Measurements from ENCODE around the gene NOL4L. TPM values are rescaled to one million over a fixed set of nuclear protein-coding genes. Genes with fewer than 3 reads are reported as not detected.

NOL4L gene
- total and polyA plus RNA-seq, 10 donors: 3.4 to 45.4 (median 28.6) TPM

DNA sequence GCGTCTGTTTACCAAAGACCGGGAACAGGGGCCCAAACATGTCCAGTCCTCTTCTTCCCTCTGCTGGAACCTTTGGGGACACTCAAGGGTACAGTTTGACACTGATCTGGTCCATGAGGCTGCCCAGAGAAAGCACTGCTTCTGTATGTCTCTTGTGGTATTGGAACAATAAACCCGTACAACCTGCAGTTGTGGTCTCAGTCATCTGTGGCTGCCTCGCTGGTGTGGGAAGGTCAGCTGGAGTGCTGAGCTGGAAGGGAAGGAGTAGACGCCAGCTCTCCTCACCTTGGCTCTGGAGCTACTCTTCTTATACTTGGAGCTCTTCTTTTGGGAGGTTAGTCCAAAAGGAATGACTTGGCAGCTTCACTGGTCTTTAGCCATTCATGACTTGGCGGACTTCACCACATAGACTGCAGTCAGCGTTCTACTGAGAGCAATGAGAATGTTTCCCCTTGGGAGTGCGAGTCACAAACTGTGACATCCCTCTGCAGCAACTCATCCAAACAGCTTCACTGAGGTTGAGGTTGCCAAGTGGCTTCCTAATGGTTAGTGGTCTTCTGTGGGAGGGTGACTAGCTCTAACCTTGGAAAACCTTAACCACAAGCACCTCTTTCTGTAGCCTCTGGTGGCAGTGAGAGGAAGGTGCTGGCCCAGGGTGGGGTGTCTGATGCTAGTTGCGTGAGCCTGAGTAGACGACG lies 145.9 kb downstream of the NOL4L start:
- H3K36me3 ChIP-seq: peaks cover 5 to 96% (median 57%) of the 10 kb centered on the region in 6 donors

DNA sequence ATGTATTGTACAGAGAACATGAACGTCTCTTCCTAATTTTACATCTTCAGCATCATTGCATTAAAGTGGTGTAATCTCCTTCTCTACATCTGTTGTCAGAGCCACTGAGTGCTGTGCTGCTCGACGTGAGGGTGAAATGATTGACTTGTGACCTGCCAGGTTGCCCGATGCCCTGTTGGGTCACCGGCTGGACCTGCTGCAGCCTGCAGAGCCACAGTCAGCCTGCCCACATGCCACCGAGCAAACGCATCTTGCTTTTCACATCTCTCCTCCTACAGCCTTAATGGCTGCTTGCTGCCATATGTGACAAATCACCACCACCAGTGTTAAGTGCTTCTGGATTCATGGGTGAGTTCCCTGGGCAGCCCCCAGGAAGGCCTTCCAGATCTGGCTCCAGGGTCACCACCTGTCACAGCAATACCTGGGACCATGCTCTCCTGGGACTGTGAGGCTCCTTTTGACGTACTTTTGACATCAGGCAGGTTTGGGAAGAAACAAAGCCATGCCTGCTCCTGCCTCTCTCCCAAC lies 146.7 kb downstream of the NOL4L start:
- Histone ChIP-seq H3K9me3 (no peaks in the 10 kb centered on the region), H3K36me3 (peaks cover 8 to 96% (median 66%) of the 10 kb centered on the region in 6 donors), H3K27ac (no peak overlapping the region), H3K4me1 (peaks cover 0 to 20% (median 7%) of the 10 kb centered on the region in 6 donors), H3K4me3 (no peak overlapping the region), H3K27me3 (replicated peaks in 1 of 7) (no peaks in the 10 kb centered on the region)
- no peak for DNase-seq
- WGBS, 5 donors: 86 to 94% (median 88%) methylated on average over 8 of the region's 8 CpGs
- intact Hi-C loops (cut with DNase I; ENCODE audit: low total_unique reads): loop anchor here (10.0 kb wide), 1 partner anchor 54 kb away; no protein-coding TSS in a partner anchor
- TF ChIP-seq, protein P1, sequence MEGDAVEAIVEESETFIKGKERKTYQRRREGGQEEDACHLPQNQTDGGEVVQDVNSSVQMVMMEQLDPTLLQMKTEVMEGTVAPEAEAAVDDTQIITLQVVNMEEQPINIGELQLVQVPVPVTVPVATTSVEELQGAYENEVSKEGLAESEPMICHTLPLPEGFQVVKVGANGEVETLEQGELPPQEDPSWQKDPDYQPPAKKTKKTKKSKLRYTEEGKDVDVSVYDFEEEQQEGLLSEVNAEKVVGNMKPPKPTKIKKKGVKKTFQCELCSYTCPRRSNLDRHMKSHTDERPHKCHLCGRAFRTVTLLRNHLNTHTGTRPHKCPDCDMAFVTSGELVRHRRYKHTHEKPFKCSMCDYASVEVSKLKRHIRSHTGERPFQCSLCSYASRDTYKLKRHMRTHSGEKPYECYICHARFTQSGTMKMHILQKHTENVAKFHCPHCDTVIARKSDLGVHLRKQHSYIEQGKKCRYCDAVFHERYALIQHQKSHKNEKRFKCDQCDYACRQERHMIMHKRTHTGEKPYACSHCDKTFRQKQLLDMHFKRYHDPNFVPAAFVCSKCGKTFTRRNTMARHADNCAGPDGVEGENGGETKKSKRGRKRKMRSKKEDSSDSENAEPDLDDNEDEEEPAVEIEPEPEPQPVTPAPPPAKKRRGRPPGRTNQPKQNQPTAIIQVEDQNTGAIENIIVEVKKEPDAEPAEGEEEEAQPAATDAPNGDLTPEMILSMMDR (IDR thresholded peaks at IDR 0.05 in 8 of 11, conservative IDR thresholded peaks at IDR 0.05 in 3 of 11): no peak
- TF ChIP-seq POLR2A (IDR thresholded peaks at IDR 0.05): no peak
- TF ChIP-seq POLR2AphosphoS5 (IDR thresholded peaks at IDR 0.05): peak in 2 of 3 donors; percentile 8 to 55

More for the DNA sequence above, 145.9 kb downstream of the NOL4L start:
- DNase-seq: no peak
- no peak overlapping the region for H3K4me3 ChIP-seq
- no peak overlapping the region for H3K27ac ChIP-seq
- H3K27me3 ChIP-seq (replicated peaks in 1 of 7): no peaks in the 10 kb centered on the region
- no peaks in the 10 kb centered on the region for H3K9me3 ChIP-seq
- intact Hi-C loops (cut with DNase I; ENCODE audit: low total_unique reads): loop anchor here (10.0 kb wide), 1 partner anchor 54 kb away; no protein-coding TSS in a partner anchor
- WGBS, 5 donors: 70 to 82% (median 79%) methylated on average over 9 to 11 of the region's 11 CpGs
- peaks cover 0 to 24% (median 11%) of the 10 kb centered on the region in 6 donors for H3K4me1 ChIP-seq
- TF ChIP-seq POLR2AphosphoS5 (IDR thresholded peaks at IDR 0.05) (no peak), POLR2A (IDR thresholded peaks at IDR 0.05) (no peak)
- TF ChIP-seq, protein P1 (IDR thresholded peaks at IDR 0.05 in 8 of 11, conservative IDR thresholded peaks at IDR 0.05 in 3 of 11): peak in 1 of 11 experiments; percentile 14

DNA sequence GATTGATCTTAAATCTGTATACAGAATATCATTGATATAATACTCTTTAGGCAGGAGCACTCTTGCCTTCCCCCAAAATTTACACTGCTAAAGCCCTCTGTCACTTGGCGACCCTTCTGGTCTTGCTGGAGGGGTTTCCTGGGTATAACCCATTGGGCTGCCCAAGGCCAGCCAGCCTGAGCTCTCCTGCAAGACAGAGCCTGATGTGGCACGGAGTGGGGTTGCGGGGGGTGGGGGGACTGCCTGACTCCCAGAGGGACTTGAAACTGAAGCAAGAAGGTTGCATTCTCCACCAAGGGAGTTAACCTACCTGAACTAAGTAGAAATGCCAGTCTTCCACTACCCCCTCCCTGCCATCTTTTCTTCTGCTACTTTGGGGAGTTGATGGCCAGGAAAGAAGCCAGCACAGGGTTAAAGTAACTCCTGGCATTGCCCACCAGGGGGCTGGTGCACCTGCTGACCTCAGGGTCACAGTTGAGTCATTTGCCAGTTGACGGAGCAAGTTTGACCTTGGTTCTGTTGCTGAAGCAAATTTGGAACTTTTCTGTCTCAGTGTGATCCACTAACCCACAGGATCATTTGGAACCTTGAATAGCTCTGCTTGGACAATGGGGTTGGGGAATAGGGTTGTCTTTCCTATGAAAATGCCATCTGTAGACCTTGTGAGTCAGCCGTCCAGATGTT lies 147.6 kb downstream of the NOL4L start:
- Histone ChIP-seq H3K36me3 (peaks cover 11 to 100% (median 74%) of the 10 kb centered on the region in 6 donors), H3K4me1 (peaks cover 0 to 13% (median 1%) of the 10 kb centered on the region in 6 donors), H3K27ac (peak overlapping the region in 1 of 8 donors; percentile 4), H3K27me3 (replicated peaks in 1 of 7) (no peaks in the 10 kb centered on the region), H3K4me3 (no peak overlapping the region), H3K9me3 (no peaks in the 10 kb centered on the region)
- intact Hi-C loops (cut with DNase I; ENCODE audit: low total_unique reads): loop anchor here (10.0 kb wide), 1 partner anchor 53 kb away; no protein-coding TSS in a partner anchor
- TF ChIP-seq, protein P1 (IDR thresholded peaks at IDR 0.05 in 8 of 11, conservative IDR thresholded peaks at IDR 0.05 in 3 of 11): peak in 3 of 11 experiments; percentile 24 to 40 (median 26)
- no peak for TF ChIP-seq POLR2A (IDR thresholded peaks at IDR 0.05)
- DNase-seq: no peak
- 76 to 85% (median 83%) methylated on average over 5 of the region's 5 CpGs for WGBS, 5 donors
